K562 (cell line): Measurements from ENCODE around the gene OR5H15. TPM values are rescaled to one million over a fixed set of nuclear protein-coding genes. Genes with fewer than 3 reads are reported as not detected.

ENCODE experiments used
- ATAC-seq: fragments of 200-7000 bp; cut with Tn5 transposase; 3 replicates; pipeline ENCODE4 v1.9.1; 2020; ENCODE audit warnings: moderate library complexity
- BruUV-seq: library from RNA; stranded (reverse); fragments of 400-500 nt; replicated peaks from 2 replicates; lab custom pipeline; 2021; lab: Mats Ljungman, UMichigan
- CTCF ChIA-PET: fragments of 300-600 bp; formaldehyde crosslinking; extraction: SDS; loops from one replicate; lab custom pipeline; 2021; ENCODE audit warnings: low intra/inter-chr PET ratio; lab: Yijun Ruan, JAX
- POLR2A ChIA-PET: fragments of 300-600, 350-650 bp; sonication (Branson Sonifier 250); formaldehyde crosslinking; extraction: SDS; loops from one replicate; lab custom pipeline; 2021; ENCODE audit warnings: antibody characterized with exemption, inconsistent platforms; lab: Yijun Ruan, JAX
- DNase-seq, 4 experiments: peaks; one replicate each; pipeline versions ENCODE4 v3.0.0 to v3.0.0-alpha.2; 2011 to 2018; ENCODE audit warnings: low spot score in 3 of 4, mixed read lengths in 3 of 4; ENCODE audit errors: extremely low read depth in 1 of 4
- FAIRE-seq: peaks from 2 replicates; lab custom pipeline; 2011; peaks lifted over from hg19 to GRCh38; lab: Jason Lieb, UNC
- H2AFZ ChIP-seq: 2 replicates; pipeline ENCODE4 v1.6.0; 2011; ENCODE audit warnings: low read depth, low read length, control low read depth, inconsistent platforms
- H3K27ac ChIP-seq: fragments of 200-600 bp; 3 replicates; pipeline ENCODE4 v1.8.0; 2011; ENCODE audit warnings: low read depth, mild to moderate bottlenecking, control low read depth, inconsistent platforms, low read length, moderate library complexity, mixed read lengths; ENCODE audit errors: extremely low read depth
- H3K27me3 ChIP-seq, 2 experiments: fragments of 300-600 bp in 1 of 2; 2 replicates in 1 of 2; 3 replicates in 1 of 2; pipeline versions ENCODE4 v1.6.0 to v1.8.0; 2011; ENCODE audit warnings: inconsistent platforms in 2 of 2, low read length in 2 of 2, mild to moderate bottlenecking in 1 of 2, mixed read lengths in 1 of 2, moderate library complexity in 1 of 2; ENCODE audit not compliant: control insufficient read depth in 2 of 2, insufficient read depth in 2 of 2
- H3K36me3 ChIP-seq: fragments of 300-600 bp; 3 replicates; pipeline ENCODE4 v1.8.0; 2011; ENCODE audit warnings: mild to moderate bottlenecking, low read length, inconsistent platforms; ENCODE audit not compliant: control insufficient read depth, insufficient read depth
- H3K4me1 ChIP-seq, 2 experiments: fragments of 200-600 bp in 1 of 2; replicated peaks in 1 of 2; 2 replicates in 1 of 2; 3 replicates in 1 of 2; pipeline versions ENCODE4 v1.5.1 to v1.8.0; 2011; ENCODE audit warnings: inconsistent platforms in 2 of 2, low read length in 2 of 2, mild to moderate bottlenecking in 1 of 2, mixed read lengths in 1 of 2, moderate library complexity in 1 of 2; ENCODE audit not compliant: control insufficient read depth in 2 of 2, insufficient read depth in 2 of 2
- H3K4me2 ChIP-seq: 2 replicates; pipeline ENCODE4 v1.6.1; 2011; ENCODE audit warnings: low read length, control low read depth, inconsistent platforms, mixed read lengths; ENCODE audit not compliant: insufficient read depth
- H3K4me3 ChIP-seq: fragments of 200-600 bp; sonication (generic), shearing (Covaris generic); 2 replicates; pipeline ENCODE4 v1.5.1; 2016; ENCODE audit warnings: control low read depth, inconsistent platforms
- H3K79me2 ChIP-seq: fragments of 200-600 bp; 3 replicates; pipeline ENCODE4 v1.8.0; 2011; ENCODE audit warnings: low read length, inconsistent platforms; ENCODE audit not compliant: control insufficient read depth, insufficient read depth
- H3K9ac ChIP-seq, 2 experiments: 2 replicates each; pipeline versions ENCODE4 v1.6.0 to v1.6.1; 2011; ENCODE audit warnings: low read depth in 2 of 2, low read length in 2 of 2, control low read depth in 1 of 2, inconsistent platforms in 1 of 2, mild to moderate bottlenecking in 1 of 2, mixed read lengths in 1 of 2; ENCODE audit not compliant: insufficient read depth in 1 of 2
- H3K9me1 ChIP-seq: one replicate; pipeline ENCODE4 v1.6.0; 2011; ENCODE audit warnings: inconsistent platforms, mild to moderate bottlenecking, low read length, moderate library complexity; ENCODE audit not compliant: control insufficient read depth, insufficient read depth
- H3K9me3 ChIP-seq: replicated peaks from 2 replicates; pipeline ENCODE4 v1.5.1; 2011; ENCODE audit warnings: low read depth, low read length, inconsistent platforms; ENCODE audit not compliant: control insufficient read depth, insufficient read depth
- H4K20me1 ChIP-seq: replicated peaks from 2 replicates; pipeline ENCODE4 v1.6.1; 2011; ENCODE audit warnings: low read length, inconsistent platforms, mixed read lengths; ENCODE audit not compliant: control insufficient read depth, insufficient read depth
- KDM2B ChIP-seq: fragments of 250-450 bp; sonication (Bioruptor Pico); IDR thresholded peaks from 2 replicates; pipeline ENCODE4 v1.8.0; 2021; ENCODE audit warnings: mild to moderate bottlenecking, moderate library complexity
- MEIS2 ChIP-seq: fragments of 450-650 bp; IDR thresholded peaks from 2 replicates; pipeline ENCODE4 v1.6.1; 2014; ENCODE audit warnings: mild to moderate bottlenecking; ENCODE audit not compliant: partially characterized antibody
- SMAD1 ChIP-seq: fragments of 150-350 bp; IDR thresholded peaks from 2 replicates; pipeline ENCODE4 v1.6.1; 2014; ENCODE audit warnings: low read length, low read depth; ENCODE audit not compliant: partially characterized antibody
- STAT5A ChIP-seq: IDR thresholded peaks from 2 replicates; pipeline ENCODE4 v1.6.1; 2012; ENCODE audit warnings: low read length, inconsistent platforms, borderline replicate concordance
- TCF3 ChIP-seq: sonication (generic); formaldehyde crosslinking; IDR thresholded peaks from 2 replicates; pipeline ENCODE4 v1.4.0; 2020; ENCODE audit warnings: mild to moderate bottlenecking, missing genetic modification reagents
- ZNF766 ChIP-seq: fragments of 200-800 bp; sonication (Bioruptor generic); conservative IDR thresholded peaks from 2 replicates; pipeline ENCODE4 v1.6.1; 2016; ENCODE audit warnings: missing genetic modification characterization, missing compliant biosample characterization
- WGBS: fragments of 100-300 bp; shearing (Covaris generic); methylation state at CpG from one replicate; pipeline ENCODE4 v1.1.6; 2016; ENCODE audit warnings: low coverage, mixed read lengths; ENCODE audit not compliant: insufficient coverage; ENCODE audit errors: missing lambda C conversion rate; 5-methylcytosine and 5-hydroxymethylcytosine counted together
- in situ Hi-C: fragments of 300-500 bp; cut with MboI; formaldehyde crosslinking; loops from 4 replicates; pipeline ENCODE4 v1.15.0; 2018; ENCODE audit warnings: inconsistent platforms, mixed read lengths
- intact Hi-C: fragments of 100-400 bp; cut with micrococcal nuclease; formaldehyde crosslinking; loops from 2 replicates; pipeline ENCODE4 v1.14.2; 2022
- polyA plus RNA-seq, 8 experiments: library from polyadenylated mRNA; depleted of rRNA in 4 of 8; stranded (reverse) in 5 of 8; unstranded in 3 of 8; fragments of >200 nt; fragmentation: Nextera tagmentation in 2 of 8; fragmentation: Illumina TruSeq in 1 of 8; extraction: Ambion mirVana in 2 of 8; extraction: Trizol in 1 of 8; gene quantifications; 2 replicates each; pipeline versions ENCODE4 v1.2.1 to v1.2.3, GENCODE V29; 2011 to 2014; ENCODE audit warnings: inconsistent platforms in 1 of 8, missing spikeins in 1 of 8
- total RNA-seq, 7 experiments: library from RNA; depleted of rRNA in 6 of 7; stranded (reverse); fragments of >200 nt in 6 of 7; fragmentation: Illumina TruSeq in 2 of 7; extraction: Trizol in 2 of 7; gene quantifications; 2 replicates each; pipeline versions ENCODE4 v1.2.1 to v1.2.3, GENCODE V29; 2011 to 2021; ENCODE audit warnings: low replicate concordance in 1 of 7
- TF ChIP-seq, protein P1 (sequence below): fragments of 450-650 bp; IDR thresholded peaks from 2 replicates; pipeline ENCODE4 v1.6.1; 2014; ENCODE audit warnings: low read depth, mild to moderate bottlenecking, moderate library complexity, borderline replicate concordance

The OR5H15 gene
- total and polyA plus RNA-seq, 9 of the 15 experiments (the other 6 are each of a cell fraction or from before 2014, with no cell fraction given), result not detected

DNA sequence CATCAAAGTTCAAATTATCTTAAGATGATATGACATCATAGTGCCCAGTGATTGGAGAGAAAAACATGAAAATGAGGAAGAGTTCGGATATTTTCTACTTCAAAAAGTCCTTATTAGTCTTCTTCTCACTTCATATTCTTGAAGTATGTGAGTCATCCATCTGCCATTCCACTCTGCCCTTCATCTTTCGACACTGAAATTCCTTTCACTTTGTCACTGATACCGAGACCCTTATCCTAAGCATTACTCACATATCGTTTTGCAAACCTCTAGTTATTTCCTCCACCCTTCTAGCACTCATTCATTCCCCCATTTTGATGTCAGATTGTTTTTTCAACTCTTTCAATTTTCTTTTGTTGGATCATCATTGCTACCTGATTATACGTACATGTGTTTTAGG lies 15.3 kb upstream of the OR5H15 start:
- FAIRE-seq, result no peak
- no peaks in the 10 kb centered on the region for H3K36me3 ChIP-seq
- 0% methylated on average over 5 of the region's 5 CpGs for WGBS
- no peaks in the 10 kb centered on the region for H3K27me3 ChIP-seq
- H3K9me3 ChIP-seq, result no peaks in the 10 kb centered on the region
- H3K9ac ChIP-seq, result no peak overlapping the region
- intact Hi-C loops (no loop called here), in situ Hi-C loops (no loop called here)
- no peak for ATAC-seq
- H3K4me2 ChIP-seq, result no peak overlapping the region
- no peak overlapping the region for H3K27ac ChIP-seq
- no peak overlapping the region for H3K4me3 ChIP-seq
- no TSS peak for BruUV-seq
- H4K20me1 ChIP-seq, result no peaks in the 10 kb centered on the region
- H2AFZ ChIP-seq, result no peak overlapping the region
- CTCF ChIA-PET, result no interaction called here
- no peak for TF ChIP-seq SMAD1
- TF ChIP-seq STAT5A, result no peak
- TF ChIP-seq KDM2B, result no peak
- TF ChIP-seq TCF3 (CRISPR knock-in tag), result no peak
- no peak for TF ChIP-seq ZNF766 (CRISPR knock-in tag)
- TF ChIP-seq MEIS2, result no peak
- TF ChIP-seq, protein P1, sequence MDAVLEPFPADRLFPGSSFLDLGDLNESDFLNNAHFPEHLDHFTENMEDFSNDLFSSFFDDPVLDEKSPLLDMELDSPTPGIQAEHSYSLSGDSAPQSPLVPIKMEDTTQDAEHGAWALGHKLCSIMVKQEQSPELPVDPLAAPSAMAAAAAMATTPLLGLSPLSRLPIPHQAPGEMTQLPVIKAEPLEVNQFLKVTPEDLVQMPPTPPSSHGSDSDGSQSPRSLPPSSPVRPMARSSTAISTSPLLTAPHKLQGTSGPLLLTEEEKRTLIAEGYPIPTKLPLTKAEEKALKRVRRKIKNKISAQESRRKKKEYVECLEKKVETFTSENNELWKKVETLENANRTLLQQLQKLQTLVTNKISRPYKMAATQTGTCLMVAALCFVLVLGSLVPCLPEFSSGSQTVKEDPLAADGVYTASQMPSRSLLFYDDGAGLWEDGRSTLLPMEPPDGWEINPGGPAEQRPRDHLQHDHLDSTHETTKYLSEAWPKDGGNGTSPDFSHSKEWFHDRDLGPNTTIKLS, result no peak
- TF ChIP-seq, all 486 proteins: peak for 0
- H3K79me2 ChIP-seq, result no peaks in the 10 kb centered on the region
- H3K4me1 ChIP-seq, result no peaks in the 10 kb centered on the region
- DNase-seq, result no peak
- POLR2A ChIA-PET, result no interaction called here
- no peaks in the 10 kb centered on the region for H3K9me1 ChIP-seq
